ENCODE data around the gene SNX19.

The SNX19 gene

DNA sequence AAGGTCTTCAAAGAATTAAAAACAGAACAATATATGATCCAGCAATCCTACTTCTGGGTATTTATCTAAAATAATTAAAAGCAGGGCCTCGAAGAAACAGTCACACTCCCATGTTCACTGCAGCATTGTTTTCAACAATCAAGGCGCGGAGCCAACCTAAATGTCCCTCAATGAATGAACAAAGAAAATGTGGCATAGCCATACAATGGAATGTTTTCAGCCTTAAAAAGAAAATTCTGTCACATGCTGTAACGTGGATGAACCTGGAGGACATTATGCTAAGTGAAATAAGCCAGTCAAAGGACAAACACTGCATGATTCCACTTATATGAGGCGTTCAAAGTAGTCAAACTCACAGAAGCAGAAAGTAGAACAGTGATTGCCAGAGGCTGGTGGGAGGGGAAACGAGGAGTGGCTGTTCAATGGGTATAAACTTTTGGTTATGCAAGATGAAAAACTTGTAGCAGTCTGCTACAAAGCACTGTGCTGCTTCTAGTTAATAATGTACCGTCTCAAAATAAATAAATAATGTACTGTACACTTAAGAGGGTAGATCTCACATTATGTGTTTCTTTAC lies 41.2 kb downstream of the SNX19 start:
- in situ Hi-C loops (cut with MboI; ENCODE audit: low sequenced_read_pairs) = loop anchor here (25.0 kb wide), 1 partner anchor 438 kb away; the partner anchor contains the start of genes ADAMTS15 and ADAMTS8

DNA sequence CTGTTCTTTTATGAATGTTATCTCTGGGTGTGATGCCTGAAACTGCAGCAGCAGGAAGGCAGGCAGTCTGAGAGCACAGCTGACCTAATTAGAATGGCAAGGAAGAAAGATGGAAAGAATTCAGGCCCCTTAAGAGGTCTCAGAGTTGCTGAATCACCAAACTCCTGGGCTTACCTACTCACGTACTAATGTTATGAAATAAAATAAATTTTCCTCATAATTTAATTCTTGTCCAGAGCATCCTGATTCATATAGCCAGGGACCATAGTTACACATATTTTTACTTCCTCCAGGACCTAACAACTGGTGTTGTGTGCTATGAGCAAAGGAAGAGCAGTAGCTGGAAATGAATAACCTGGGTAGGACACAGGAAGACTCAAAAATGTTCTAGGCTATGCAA lies 41.9 kb downstream of the SNX19 start:
- in situ Hi-C loops (cut with MboI; ENCODE audit: low sequenced_read_pairs) = loop anchor here (25.0 kb wide), 1 partner anchor 437 kb away; the partner anchor contains the start of genes ADAMTS15 and ADAMTS8

GRCh38 chr11:130873761-130874160 lies 42.5 kb downstream of the SNX19 start:
- in situ Hi-C loops (cut with MboI; ENCODE audit: low sequenced_read_pairs) = loop anchor here (25.0 kb wide), 1 partner anchor 436 kb away; the partner anchor contains the start of genes ADAMTS15 and ADAMTS8

GRCh38 chr11:130872981-130873380 lies 43.3 kb downstream of the SNX19 start:
- in situ Hi-C loops (cut with MboI; ENCODE audit: low sequenced_read_pairs) = loop anchor here (25.0 kb wide), 1 partner anchor 436 kb away; the partner anchor contains the start of genes ADAMTS15 and ADAMTS8

DNA sequence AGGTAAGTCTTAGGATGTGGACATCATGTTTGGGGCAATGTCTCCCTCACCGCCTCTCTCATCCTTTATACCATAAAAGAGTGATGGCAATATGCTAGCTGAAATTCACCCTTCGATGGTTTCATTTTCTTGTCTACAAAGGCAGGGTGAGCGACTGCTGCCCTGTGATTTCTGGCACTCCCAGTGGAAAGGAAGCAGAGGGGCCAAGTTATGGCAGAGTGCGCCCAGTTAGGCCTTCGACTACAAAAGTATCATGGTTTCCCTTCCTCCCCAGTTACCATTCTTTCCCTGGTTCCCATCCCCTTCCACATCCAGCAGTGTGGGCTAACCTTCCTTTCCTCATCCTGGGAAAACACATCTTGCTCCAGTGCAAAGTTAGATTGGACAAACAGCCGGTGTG lies 43.8 kb downstream of the SNX19 start:
- in situ Hi-C loops (cut with MboI; ENCODE audit: low sequenced_read_pairs) = loop anchor here (25.0 kb wide), 1 partner anchor 435 kb away; the partner anchor contains the start of genes ADAMTS15 and ADAMTS8

GRCh38 chr11:130872102-130872501 lies 44.2 kb downstream of the SNX19 start:
- in situ Hi-C loops (cut with MboI; ENCODE audit: low sequenced_read_pairs) = loop anchor here (25.0 kb wide), 1 partner anchor 435 kb away; the partner anchor contains the start of genes ADAMTS15 and ADAMTS8

- in situ Hi-C loops (cut with MboI; ENCODE audit: low sequenced_read_pairs) = loop anchor here (25.0 kb wide), 1 partner anchor 434 kb away; the partner anchor contains the start of genes ADAMTS15 and ADAMTS8
Observed at GRCh38 chr11:130871616-130872015, 44.7 kb downstream of the SNX19 start.

DNA sequence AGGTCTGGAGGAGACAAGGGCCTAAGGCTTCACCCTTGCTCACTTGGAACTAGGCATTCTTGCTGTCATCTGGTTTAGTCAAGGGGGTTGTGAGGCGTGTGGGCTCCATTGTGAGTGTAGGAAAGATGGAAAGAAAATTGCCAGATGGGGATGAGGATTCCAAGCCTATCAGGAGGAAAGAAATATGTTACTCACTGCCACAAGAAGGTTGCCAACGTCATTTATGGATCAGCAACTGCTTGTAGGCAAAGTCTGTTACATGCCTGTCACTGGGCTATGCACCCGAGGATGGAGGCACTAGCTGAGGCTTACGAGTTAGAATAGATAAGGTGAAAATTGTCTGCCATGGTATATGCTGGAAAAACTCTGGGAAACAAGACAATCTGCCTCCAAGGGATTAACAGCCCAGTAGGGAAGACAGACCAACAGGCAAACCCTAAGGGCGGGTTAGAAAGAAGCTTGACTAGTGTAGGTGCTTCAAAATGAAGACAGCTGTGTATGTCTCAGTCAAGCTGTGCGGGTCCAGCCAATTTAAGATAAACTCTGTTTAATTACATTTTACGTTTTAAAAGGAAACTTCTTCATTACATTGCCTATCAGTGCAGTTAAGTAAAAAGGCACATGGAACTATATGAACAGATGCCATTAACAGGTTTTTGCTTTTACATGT lies 47.4 kb downstream of the SNX19 start:
- in situ Hi-C loops (cut with MboI; ENCODE audit: low sequenced_read_pairs) = loop anchor here (25.0 kb wide), 1 partner anchor 432 kb away; the partner anchor contains the start of genes ADAMTS15 and ADAMTS8

DNA sequence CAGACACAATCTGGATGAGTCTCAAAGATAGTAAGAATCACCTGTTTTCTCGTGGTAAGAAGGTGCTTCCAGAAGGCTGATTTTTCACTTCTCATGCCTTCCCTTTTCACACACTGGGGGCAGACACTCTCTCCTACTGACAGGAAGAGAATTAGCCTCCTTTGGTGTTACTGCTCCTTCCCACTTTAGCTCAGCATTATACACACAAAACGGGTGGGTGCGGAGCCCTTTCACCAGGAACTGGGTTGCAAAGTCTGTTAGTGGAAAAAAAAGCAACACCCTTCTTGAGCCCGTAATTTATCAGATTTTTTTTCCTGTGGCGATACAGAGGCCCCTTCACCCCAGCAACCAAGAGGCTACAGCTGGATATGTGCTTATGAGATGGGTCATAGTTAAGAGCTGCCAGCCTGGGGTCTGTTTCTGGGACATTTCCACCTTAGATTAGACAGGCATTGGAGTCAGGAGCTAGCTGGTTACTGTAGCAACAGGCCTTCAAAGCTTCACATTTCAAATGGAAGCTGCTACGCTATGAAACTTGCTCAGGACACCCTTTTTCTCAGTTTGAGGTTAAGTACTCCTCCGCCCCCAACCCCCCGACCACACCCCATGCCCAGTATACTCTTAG lies 48.1 kb downstream of the SNX19 start:
- in situ Hi-C loops (cut with MboI; ENCODE audit: low sequenced_read_pairs) = loop anchor here (25.0 kb wide), 1 partner anchor 431 kb away; the partner anchor contains the start of genes ADAMTS15 and ADAMTS8

GRCh38 chr11:130866831-130867230 lies 49.4 kb downstream of the SNX19 start:
- in situ Hi-C loops (cut with MboI; ENCODE audit: low sequenced_read_pairs) = loop anchor here (25.0 kb wide), 1 partner anchor 430 kb away; the partner anchor contains the start of genes ADAMTS15 and ADAMTS8

DNA sequence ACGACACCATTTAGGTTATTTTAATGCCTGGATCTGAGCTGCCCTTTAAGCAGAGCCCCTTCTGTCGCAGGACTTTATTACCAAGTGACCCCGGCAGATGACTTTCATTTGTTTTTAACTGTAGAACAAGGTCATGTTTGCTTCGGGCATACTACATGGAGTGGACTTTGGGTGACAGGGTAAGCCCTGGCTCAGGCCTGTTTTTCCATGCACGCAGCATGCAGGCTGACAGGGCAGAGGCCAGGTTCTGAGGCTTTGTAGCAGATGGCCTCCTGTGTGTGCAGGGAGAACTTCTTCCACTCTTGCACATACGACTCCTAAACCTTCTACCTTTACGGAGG lies 50.5 kb downstream of the SNX19 start:
- in situ Hi-C loops (cut with MboI; ENCODE audit: low sequenced_read_pairs) = loop anchor here (25.0 kb wide), 1 partner anchor 428 kb away; the partner anchor contains the start of genes ADAMTS15 and ADAMTS8

GRCh38 chr11:130865091-130865773 lies 51.0 kb downstream of the SNX19 start:
- in situ Hi-C loops (cut with MboI; ENCODE audit: low sequenced_read_pairs) = loop anchor here (25.0 kb wide), 1 partner anchor 428 kb away; the partner anchor contains the start of genes ADAMTS15 and ADAMTS8

GRCh38 chr11:130861902-130862860 lies 54.1 kb downstream of the SNX19 start:
- in situ Hi-C loops (cut with MboI; ENCODE audit: low sequenced_read_pairs) = loop anchor here (25.0 kb wide), 1 partner anchor 425 kb away; the partner anchor contains the start of genes ADAMTS15 and ADAMTS8

DNA sequence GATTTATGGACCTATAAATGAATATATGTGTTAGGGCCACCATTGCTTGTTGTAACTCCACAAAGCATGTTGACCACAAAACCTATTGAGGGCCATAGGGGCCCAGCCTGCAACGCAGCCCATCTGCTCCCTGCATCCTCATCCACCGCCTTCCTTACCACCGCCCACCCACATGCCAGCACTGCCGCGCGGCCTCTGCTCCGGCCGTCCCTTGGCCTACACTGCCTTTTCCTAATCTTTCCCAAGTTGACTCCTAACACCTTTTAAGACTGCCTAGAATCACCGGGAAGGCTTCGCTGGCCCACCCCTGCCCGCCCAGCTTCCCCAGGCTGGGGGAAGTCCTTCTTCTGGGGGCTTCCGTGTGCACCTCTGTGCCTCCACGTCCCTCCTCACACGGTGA lies 55.0 kb downstream of the SNX19 start:
- in situ Hi-C loops (cut with MboI; ENCODE audit: low sequenced_read_pairs) = loop anchor here (25.0 kb wide), 1 partner anchor 424 kb away; the partner anchor contains the start of genes ADAMTS15 and ADAMTS8

DNA sequence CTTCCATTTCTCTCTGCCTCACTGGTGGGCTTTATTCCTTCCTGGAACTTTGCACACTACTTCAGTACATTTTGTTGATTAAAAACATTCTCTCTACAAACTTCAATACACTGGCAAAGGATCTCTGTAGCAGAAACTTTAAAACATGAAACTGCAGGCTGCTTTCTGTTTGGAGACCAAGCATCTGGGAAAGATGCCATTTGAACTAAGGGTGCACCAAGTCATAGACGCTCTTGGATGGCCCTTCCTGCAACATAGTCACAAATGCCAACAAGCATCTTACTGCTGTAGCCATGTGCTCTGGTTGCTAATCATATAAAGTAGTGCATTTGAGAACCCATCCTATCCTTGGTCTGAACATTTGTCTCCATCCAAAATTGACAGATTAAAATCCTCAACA lies 56.4 kb downstream of the SNX19 start:
- in situ Hi-C loops (cut with MboI; ENCODE audit: low sequenced_read_pairs) = loop anchor here (25.0 kb wide), 1 partner anchor 423 kb away; the partner anchor contains the start of genes ADAMTS15 and ADAMTS8

GRCh38 chr11:130858215-130858614 lies 58.1 kb downstream of the SNX19 start:
- in situ Hi-C loops (cut with MboI; ENCODE audit: low sequenced_read_pairs) = loop anchor here (25.0 kb wide), 1 partner anchor 421 kb away; the partner anchor contains the start of genes ADAMTS15 and ADAMTS8

DNA sequence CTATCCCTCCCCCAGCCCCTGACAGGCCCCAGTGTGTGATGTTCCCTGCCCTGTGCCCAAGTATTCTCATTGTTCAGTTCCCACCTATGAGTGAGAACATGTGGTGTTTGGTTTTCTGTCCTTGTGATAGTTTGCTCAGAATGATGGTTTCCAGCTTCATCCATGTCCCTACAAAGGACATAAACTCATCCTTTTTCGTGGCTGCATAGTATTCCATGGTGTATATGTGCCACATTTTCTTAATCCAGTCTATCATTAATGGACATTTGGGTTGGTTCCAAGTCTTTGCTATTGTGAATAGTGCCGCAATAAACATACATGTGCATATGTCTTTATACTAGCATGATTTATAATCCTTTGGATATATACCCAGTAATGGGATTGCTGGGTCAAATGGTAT lies 60.6 kb downstream of the SNX19 start:
- in situ Hi-C loops (cut with MboI; ENCODE audit: low sequenced_read_pairs) = loop anchor here (25.0 kb wide), 1 partner anchor 418 kb away; the partner anchor contains the start of genes ADAMTS15 and ADAMTS8

DNA sequence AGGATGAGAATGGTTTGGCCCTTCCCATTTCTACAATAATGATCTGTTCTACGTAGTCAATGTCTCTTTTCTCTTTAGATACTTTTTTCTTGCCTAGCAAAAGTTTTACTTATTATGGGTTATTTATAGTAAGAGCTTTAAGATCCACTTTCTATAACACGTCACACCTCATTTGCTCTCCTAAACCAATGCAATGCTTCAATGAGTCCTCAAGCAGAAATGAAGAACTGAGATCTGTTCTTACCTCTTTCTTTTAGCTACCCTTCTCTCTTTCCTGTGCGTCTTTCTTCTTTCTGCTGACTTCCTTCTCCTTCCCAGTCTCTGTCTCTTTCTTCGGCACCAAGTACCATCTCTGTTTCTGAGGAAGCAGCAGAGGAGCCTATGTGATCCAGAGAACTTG lies 61.8 kb downstream of the SNX19 start:
- in situ Hi-C loops (cut with MboI; ENCODE audit: low sequenced_read_pairs) = loop anchor here (25.0 kb wide), 1 partner anchor 417 kb away; the partner anchor contains the start of genes ADAMTS15 and ADAMTS8

GRCh38 chr11:130852589-130852988 lies 63.7 kb downstream of the SNX19 start:
- in situ Hi-C loops (cut with MboI; ENCODE audit: low sequenced_read_pairs) = loop anchor here (25.0 kb wide), 1 partner anchor 415 kb away; the partner anchor contains the start of genes ADAMTS15 and ADAMTS8

Data from HL-60/S4 treated with phorbol 12-myristate 13-acetate at 8.2 ng/mL for 4 days and 3 days (cell line).